ENCODE data around the gene FARS2. TPM values are rescaled to one million over a fixed set of nuclear protein-coding genes. Genes with fewer than 3 reads are reported as not detected.
A peak's percentile ranks its signal among the peaks of the same experiment; 100 is the strongest.

FARS2 gene
- total and polyA plus RNA-seq, 9 of the 15 experiments (the other 6 are each of a cell fraction or from before 2014, with no cell fraction given), result 16.5 to 62.2 (median 27.0) TPM

DNA sequence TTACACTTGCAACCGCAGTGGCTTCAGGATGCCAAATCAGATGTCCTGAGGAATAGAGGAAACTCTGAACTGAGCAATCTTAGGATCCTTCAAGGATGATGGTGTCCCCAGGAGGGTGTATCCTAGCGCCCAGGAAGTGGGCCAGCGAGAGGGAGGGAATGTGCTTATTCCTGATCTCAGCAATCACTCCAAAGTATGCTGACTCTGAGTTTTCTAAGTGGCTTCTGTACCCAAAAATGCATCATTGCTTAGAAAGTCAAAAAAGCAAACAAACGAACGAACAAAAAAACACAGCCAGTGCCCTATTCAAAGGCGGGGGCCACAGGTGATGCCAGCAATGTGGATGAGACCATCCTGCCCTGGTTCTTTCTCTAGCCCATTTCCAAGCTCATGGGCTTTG is 514.8 kb downstream of the FARS2 start:
- ChIA-PET CTCF (ENCODE audit: low intra/inter-chr PET ratio) (no interaction called here), POLR2A (interaction anchor here (0.8 to 1.2 kb wide), 2 partner anchors 48 to 57 kb away, joined by 3 read pairs; no protein-coding TSS in a partner anchor)
- 28% methylated on average over 6 of the region's 6 CpGs for WGBS (ENCODE audit: insufficient coverage, low coverage, missing lambda C conversion rate)
- H3K79me2 ChIP-seq (ENCODE audit: control insufficient read depth, insufficient read depth, low read length), result no peaks in the 10 kb centered on the region
- in situ Hi-C loops (cut with MboI), result no loop called here
- FAIRE-seq (no peak), ATAC-seq (no peak), DNase-seq (ENCODE audit: extremely low read depth in 1 of 4, low spot score in 3 of 4) (no peak)
- H3K4me1 ChIP-seq (replicated peaks in 1 of 2; ENCODE audit: control insufficient read depth in 2 of 2, insufficient read depth in 2 of 2, low read length in 2 of 2), result no peaks in the 10 kb centered on the region
- peaks cover 4 to 18% of the 10 kb centered on the region in 2 experiments; a peak in 4 of 5 replicates for H3K27me3 ChIP-seq (ENCODE audit: control insufficient read depth in 2 of 2, insufficient read depth in 2 of 2, low read length in 2 of 2)
- peak; percentile 56; the same call in 1 of the 2 replicates for TF ChIP-seq ZNF316 (IDR thresholded peaks at IDR 0.05)
- no peak for TF ChIP-seq HEY1 (CRISPR knock-in tag; IDR thresholded peaks at IDR 0.05; ENCODE audit: borderline replicate concordance)
- no peak for TF ChIP-seq FOXA1 (IDR thresholded peaks at IDR 0.05; ENCODE audit: borderline replicate concordance)
- no peaks in the 10 kb centered on the region for H3K36me3 ChIP-seq (ENCODE audit: control insufficient read depth, insufficient read depth, low read length)
- H3K27ac ChIP-seq (ENCODE audit: extremely low read depth, low read depth, low read length), result no peak overlapping the region
- no peak overlapping the region for H2AFZ ChIP-seq (ENCODE audit: low read depth, low read length)
- H3K4me2 ChIP-seq (ENCODE audit: insufficient read depth, low read length), result no peak overlapping the region
- no TSS peak for BruUV-seq (replicated peaks)
- H3K9ac ChIP-seq (ENCODE audit: insufficient read depth in 1 of 2, low read depth in 2 of 2, low read length in 2 of 2), result no peak overlapping the region
- no peak overlapping the region for H3K4me3 ChIP-seq
- H4K20me1 ChIP-seq (replicated peaks; ENCODE audit: control insufficient read depth, insufficient read depth, low read length), result no peaks in the 10 kb centered on the region
- H3K9me3 ChIP-seq (replicated peaks; ENCODE audit: control insufficient read depth, insufficient read depth, low read depth, low read length), result no peaks in the 10 kb centered on the region
- intact Hi-C loops (cut with micrococcal nuclease), result no loop called here
- H3K9me1 ChIP-seq (ENCODE audit: control insufficient read depth, insufficient read depth, low read length), result no peaks in the 10 kb centered on the region

DNA sequence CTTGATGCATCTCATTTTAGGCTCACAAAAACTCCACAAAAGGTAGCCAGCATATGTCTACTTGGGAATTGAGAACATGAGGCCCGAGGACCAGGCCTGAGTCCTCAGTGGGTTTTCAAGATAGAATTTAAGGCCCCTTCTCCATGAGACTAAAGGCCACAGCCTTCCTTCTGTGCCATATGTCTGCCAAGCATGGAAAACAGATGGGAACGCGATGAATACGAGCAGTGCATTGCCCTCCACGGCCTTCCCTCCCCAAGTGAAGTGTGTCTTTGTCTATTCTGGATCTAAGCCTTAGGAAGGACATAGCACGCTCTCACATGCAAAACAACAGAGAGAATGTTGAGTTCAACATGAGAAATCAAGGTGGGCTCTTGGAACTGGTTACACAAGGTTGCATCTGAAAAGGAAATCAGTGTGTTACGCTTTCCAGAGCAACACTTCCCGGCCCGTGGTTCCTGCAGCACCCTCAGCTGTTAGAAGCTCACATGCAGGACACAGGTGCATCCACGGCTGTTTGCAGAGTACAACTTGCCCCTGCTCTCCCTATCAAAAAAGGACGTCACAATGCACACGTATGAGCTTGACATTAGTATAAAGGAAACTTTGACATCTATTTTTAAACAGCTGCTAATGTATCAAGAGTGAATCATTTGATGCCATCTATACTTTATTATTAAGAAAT is 515.5 kb downstream of the FARS2 start:
- Histone ChIP-seq H3K9ac (ENCODE audit: insufficient read depth in 1 of 2, low read depth in 2 of 2, low read length in 2 of 2) (no peak overlapping the region), H3K9me3 (replicated peaks; ENCODE audit: control insufficient read depth, insufficient read depth, low read depth, low read length) (no peaks in the 10 kb centered on the region), H3K4me3 (no peak overlapping the region), H3K27ac (ENCODE audit: extremely low read depth, low read depth, low read length) (no peak overlapping the region), H2AFZ (ENCODE audit: low read depth, low read length) (no peak overlapping the region), H3K79me2 (ENCODE audit: control insufficient read depth, insufficient read depth, low read length) (no peaks in the 10 kb centered on the region), H3K27me3 (ENCODE audit: control insufficient read depth in 2 of 2, insufficient read depth in 2 of 2, low read length in 2 of 2) (peaks cover 9 to 26% of the 10 kb centered on the region in 2 experiments; a peak in 4 of 5 replicates), H3K4me2 (ENCODE audit: insufficient read depth, low read length) (no peak overlapping the region), H4K20me1 (replicated peaks; ENCODE audit: control insufficient read depth, insufficient read depth, low read length) (no peaks in the 10 kb centered on the region), H3K36me3 (ENCODE audit: control insufficient read depth, insufficient read depth, low read length) (no peaks in the 10 kb centered on the region), H3K9me1 (ENCODE audit: control insufficient read depth, insufficient read depth, low read length) (no peaks in the 10 kb centered on the region), H3K4me1 (replicated peaks in 1 of 2; ENCODE audit: control insufficient read depth in 2 of 2, insufficient read depth in 2 of 2, low read length in 2 of 2) (no peaks in the 10 kb centered on the region)
- intact Hi-C loops (cut with micrococcal nuclease) (no loop called here), in situ Hi-C loops (cut with MboI) (no loop called here)
- no peak for TF ChIP-seq ZNF445 (CRISPR knock-in tag; IDR thresholded peaks at IDR 0.05; ENCODE audit: low read depth)
- TF ChIP-seq TCF7L2 (IDR thresholded peaks at IDR 0.05; ENCODE audit: low read depth, low read length), result no peak
- TF ChIP-seq KLF1 (tag; IDR thresholded peaks at IDR 0.05), result no peak
- no peak for TF ChIP-seq MAFG (tag; conservative IDR thresholded peaks at IDR 0.05)
- no peak for TF ChIP-seq POLR2A (conservative IDR thresholded peaks at IDR 0.05)
- TF ChIP-seq, protein P1, sequence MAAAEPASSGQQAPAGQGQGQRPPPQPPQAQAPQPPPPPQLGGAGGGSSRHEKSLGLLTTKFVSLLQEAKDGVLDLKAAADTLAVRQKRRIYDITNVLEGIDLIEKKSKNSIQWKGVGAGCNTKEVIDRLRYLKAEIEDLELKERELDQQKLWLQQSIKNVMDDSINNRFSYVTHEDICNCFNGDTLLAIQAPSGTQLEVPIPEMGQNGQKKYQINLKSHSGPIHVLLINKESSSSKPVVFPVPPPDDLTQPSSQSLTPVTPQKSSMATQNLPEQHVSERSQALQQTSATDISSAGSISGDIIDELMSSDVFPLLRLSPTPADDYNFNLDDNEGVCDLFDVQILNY (CRISPR knock-in tag; IDR thresholded peaks at IDR 0.05), result no peak
- no peak for TF ChIP-seq SP1 (CRISPR knock-in tag; IDR thresholded peaks at IDR 0.05)
- WGBS (ENCODE audit: insufficient coverage, low coverage, missing lambda C conversion rate), result 21% methylated on average over 12 of the region's 12 CpGs
- no TSS peak for BruUV-seq (replicated peaks)
- DNase-seq (ENCODE audit: extremely low read depth in 1 of 4, low spot score in 3 of 4) (no peak), ATAC-seq (no peak; the same call in 2 of the 3 replicates), FAIRE-seq (no peak)
- ChIA-PET CTCF (ENCODE audit: low intra/inter-chr PET ratio) (no interaction called here), POLR2A (interaction anchor here (0.7 to 1.2 kb wide), 3 partner anchors 58 to 306 kb away, joined by 3 read pairs; no protein-coding TSS in a partner anchor)
